Measurements from ENCODE around the gene PDZD4. TPM values are rescaled to one million over a fixed set of nuclear protein-coding genes. Genes with fewer than 3 reads are reported as not detected.

Gene PDZD4
- total RNA-seq, 1 donor from 2014 or later = 23.2 TPM

DNA sequence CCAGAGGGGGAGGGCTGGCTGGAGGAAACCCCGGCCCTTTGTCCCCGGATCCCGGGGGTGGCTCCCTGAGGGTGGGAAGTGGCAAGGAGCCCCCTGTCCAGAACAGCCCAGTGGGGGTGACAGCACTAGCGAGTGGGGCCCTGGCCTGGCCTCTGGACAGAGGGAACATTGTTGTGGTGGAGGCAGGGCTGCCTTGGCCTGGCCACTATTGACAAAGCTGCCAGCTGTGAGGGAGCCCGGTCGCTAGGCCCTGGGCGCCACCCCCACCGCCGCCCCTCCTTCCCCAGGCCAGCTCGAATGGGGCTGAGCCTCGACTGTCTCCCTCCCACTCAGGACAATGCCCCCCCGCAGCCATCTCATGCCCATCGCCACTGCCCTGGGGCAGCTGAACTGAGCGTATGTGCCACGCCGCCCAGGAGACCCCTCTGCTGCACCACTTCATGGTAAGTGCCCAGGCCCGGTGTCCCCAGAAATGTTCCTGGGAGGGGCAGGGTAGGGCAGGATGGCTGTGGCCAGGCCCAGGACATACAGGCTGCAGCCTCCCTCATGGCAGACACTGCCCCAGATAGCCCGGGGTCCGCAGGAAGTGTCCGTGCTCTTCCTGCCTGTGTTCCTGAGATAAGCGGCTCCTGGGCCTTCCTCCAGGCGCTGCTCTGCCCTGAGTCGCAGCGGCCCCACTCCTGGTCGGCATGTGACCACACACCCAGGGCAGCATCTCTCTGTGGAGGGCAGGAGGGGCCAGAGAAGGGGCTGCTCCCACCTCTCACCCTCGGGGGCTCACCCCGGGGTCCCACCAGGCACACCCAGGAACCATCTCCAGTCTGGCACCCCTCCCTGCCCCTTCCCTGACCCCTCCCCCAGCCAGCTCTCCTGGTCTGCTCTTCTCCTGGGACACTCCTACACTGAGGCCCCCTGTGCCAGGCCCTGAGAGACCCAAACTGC, 64.9 kb downstream of the PDZD4 start:
- H3K9me3 ChIP-seq = no peaks in the 10 kb centered on the region
- H3K27me3 ChIP-seq = no peaks in the 10 kb centered on the region
- intact Hi-C loops (cut with DNase I) = no loop called here
- H3K27ac ChIP-seq = peak overlapping the region; percentile 58 to 59
- H3K36me3 ChIP-seq = peaks cover under 1 to 3% of the 10 kb centered on the region in 2 donors
- TF ChIP-seq, protein P1, sequence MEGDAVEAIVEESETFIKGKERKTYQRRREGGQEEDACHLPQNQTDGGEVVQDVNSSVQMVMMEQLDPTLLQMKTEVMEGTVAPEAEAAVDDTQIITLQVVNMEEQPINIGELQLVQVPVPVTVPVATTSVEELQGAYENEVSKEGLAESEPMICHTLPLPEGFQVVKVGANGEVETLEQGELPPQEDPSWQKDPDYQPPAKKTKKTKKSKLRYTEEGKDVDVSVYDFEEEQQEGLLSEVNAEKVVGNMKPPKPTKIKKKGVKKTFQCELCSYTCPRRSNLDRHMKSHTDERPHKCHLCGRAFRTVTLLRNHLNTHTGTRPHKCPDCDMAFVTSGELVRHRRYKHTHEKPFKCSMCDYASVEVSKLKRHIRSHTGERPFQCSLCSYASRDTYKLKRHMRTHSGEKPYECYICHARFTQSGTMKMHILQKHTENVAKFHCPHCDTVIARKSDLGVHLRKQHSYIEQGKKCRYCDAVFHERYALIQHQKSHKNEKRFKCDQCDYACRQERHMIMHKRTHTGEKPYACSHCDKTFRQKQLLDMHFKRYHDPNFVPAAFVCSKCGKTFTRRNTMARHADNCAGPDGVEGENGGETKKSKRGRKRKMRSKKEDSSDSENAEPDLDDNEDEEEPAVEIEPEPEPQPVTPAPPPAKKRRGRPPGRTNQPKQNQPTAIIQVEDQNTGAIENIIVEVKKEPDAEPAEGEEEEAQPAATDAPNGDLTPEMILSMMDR (IDR thresholded peaks at IDR 0.05) = no peak
- H3K4me3 ChIP-seq = peak overlapping the region; percentile 44 to 56
- no peak for DNase-seq (ENCODE audit: low spot score in 2 of 2)
- H3K4me1 ChIP-seq = peaks cover 0 to 8% of the 10 kb centered on the region in 2 donors

DNA sequence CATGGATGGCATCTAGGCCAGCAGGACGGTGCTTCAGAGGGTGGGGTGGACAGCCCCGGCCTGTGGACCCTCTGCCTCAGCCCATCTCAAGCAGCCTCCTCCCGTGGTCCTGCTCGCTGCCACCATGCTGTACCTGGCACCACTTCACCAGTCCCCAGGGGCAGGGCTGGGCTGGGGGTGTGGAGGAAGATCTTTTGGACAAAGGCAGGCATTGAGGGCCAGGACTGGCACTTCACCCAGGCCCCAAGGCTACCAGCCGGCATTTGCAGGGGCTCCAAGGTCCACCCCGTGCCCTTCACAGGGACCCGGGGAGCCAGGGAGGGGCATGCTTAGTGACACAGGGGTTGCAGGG, 65.6 kb downstream of the PDZD4 start:
- Histone ChIP-seq H3K27ac (peak overlapping the region; percentile 58 to 59), H3K4me3 (peak overlapping the region; percentile 31 to 56), H3K27me3 (no peaks in the 10 kb centered on the region), H3K36me3 (no peaks in the 10 kb centered on the region), H3K4me1 (peaks cover 0 to 8% of the 10 kb centered on the region in 2 donors), H3K9me3 (no peaks in the 10 kb centered on the region)
- intact Hi-C loops (cut with DNase I) = loop anchor here (1.0 kb wide), 1 partner anchor 189 kb away; no protein-coding TSS in a partner anchor
- TF ChIP-seq, protein P1 (IDR thresholded peaks at IDR 0.05) = no peak
- no peak for DNase-seq (ENCODE audit: low spot score in 2 of 2)

DNA sequence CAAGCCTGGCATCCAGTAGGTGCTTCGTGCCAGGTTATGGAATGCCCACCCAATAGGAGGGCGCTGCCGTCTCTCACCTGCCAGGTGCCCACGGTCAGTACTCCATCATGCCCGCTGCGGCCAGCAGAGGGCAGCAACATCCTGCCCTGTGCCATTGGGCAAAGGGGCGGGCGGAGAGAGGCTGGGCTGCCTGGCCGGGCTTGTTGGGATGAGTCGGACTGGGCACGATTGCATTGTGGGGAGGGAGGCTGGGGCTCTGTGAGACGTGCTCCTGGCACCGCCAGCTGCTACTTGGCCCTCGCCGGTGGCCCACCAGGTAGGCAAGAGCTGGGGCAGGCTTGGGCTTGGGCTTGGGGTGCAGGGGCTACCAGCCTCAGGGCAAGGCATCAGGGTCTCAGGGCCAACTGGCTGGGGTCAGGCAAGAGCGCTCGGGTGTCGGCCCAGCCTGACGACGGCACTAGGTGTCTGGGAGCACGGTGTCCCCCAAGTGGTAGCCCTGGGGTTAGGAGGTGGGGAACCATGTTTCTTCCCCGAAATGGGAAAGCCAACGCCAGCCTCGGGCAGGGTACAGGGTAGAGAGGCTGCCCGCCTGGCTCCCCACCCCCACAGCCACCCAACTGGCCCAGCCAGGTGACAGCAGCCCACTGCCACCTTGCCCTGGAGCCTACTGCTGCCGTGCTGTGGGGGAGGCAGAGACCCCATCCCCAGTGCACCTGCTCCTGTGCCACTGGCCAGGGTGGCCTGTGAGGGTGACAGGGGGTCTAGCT, 66.2 kb downstream of the PDZD4 start, which contains the start of gene PLXNB3:
Gene PLXNB3 (plus strand): TSS at position 261 of the 767 bp plus-strand sequence. CDS start 1,287 bp downstream, outside the sequence.
- H3K9me3 ChIP-seq = no peaks in the 10 kb centered on the region
- intact Hi-C loops (cut with DNase I) = loop anchor here (1.0 kb wide), 1 partner anchor 189 kb away; no protein-coding TSS in a partner anchor
- TF ChIP-seq, protein P1 (IDR thresholded peaks at IDR 0.05) = peak; percentile 81 to 87 (median 82)
- peaks cover 0 to 8% of the 10 kb centered on the region in 2 donors for H3K4me1 ChIP-seq
- peak within 1 kb of the TSS; percentile 31 to 56 for H3K4me3 ChIP-seq
- H3K27me3 ChIP-seq = no peaks in the 10 kb centered on the region
- peak within 1 kb of the TSS; percentile 58 to 59 for H3K27ac ChIP-seq
- peak; percentile 32 to 90 for DNase-seq (ENCODE audit: low spot score in 2 of 2)
- no peaks in the 10 kb centered on the region for H3K36me3 ChIP-seq

DNA sequence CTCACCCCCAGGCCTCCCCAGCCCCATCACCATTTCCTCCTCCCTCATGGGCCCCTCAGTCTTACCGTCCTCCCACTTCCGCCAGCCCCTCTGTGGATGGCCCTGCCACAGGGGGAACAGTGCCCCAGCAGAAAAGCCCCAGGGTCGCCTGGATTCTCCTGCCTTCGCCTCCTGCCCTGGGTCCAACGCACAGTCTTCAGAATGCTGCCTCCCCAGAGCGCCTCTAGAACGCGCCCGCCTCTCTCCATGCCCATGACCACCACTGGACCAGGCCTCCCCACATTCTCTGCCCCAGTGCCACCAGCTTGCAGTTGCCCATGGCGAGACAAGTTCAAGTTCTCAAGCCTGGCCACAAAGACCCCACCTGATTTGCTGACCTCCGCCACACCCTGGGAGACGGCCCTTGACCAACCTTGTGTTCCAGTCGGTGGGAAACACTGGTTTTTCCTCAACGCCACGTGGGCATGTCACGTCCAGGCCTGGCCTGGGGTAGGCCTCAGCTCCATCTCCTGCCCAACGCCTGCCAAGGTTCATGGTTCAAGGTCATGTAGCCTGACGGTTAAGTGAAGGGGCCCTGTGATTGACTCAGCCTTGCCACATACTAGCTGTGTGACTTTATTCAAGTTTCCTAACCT, 66.9 kb downstream of the PDZD4 start:
- intact Hi-C loops (cut with DNase I) = no loop called here

More for the DNA sequence above, 66.9 kb downstream of the PDZD4 start:
- no peaks in the 10 kb centered on the region for H3K36me3 ChIP-seq
- no peaks in the 10 kb centered on the region for H3K9me3 ChIP-seq
- no peak overlapping the region for H3K4me3 ChIP-seq
- H3K27me3 ChIP-seq = no peaks in the 10 kb centered on the region
- H3K4me1 ChIP-seq = peaks cover 0 to 8% of the 10 kb centered on the region in 2 donors
- DNase-seq (ENCODE audit: low spot score in 2 of 2) = no peak
- no peak overlapping the region for H3K27ac ChIP-seq
- TF ChIP-seq, protein P1 (IDR thresholded peaks at IDR 0.05) = no peak
